Measurements from ENCODE around the gene BCAS2. TPM values are rescaled to one million over a fixed set of nuclear protein-coding genes. Genes with fewer than 3 reads are reported as not detected.

Gene BCAS2
- total and polyA plus RNA-seq, 9 donors = 32.1 to 47.7 (median 36.7) TPM

DNA sequence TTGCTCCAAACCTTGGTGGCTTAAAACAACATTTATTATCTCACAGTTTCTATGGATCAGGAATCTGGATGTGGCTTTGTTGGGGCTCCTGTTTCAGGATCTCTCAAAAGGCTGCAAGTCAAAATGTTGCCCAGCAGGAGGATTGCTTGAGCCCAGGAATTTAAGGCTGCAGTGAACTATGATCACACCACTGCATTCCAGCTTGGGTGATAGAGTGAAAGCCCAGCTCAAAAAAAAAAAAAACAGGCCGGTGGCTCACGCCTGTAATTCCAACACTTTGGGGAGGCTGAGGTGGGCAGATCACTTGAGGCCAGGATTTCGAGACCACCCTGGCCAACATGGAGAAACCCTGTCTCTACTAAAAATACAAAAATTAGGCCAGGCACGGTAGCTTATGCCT lies 30.0 kb downstream of the BCAS2 start:
- intact Hi-C loops (cut with DNase I) = no loop called here
- Histone ChIP-seq H3K4me3 (no peak overlapping the region), H3K27ac (no peak overlapping the region), H3K27me3 (no peaks in the 10 kb centered on the region), H3K36me3 (no peaks in the 10 kb centered on the region), H3K4me1 (ENCODE audit: insufficient read depth) (no peaks in the 10 kb centered on the region), H3K9me3 (no peaks in the 10 kb centered on the region)
- DNase-seq = no peak
- 73 to 83% (median 81%) methylated on average over 4 of the region's 4 CpGs for WGBS, 3 donors
- TF ChIP-seq POLR2A (IDR thresholded peaks at IDR 0.05) = no peak
- TF ChIP-seq EP300 (IDR thresholded peaks at IDR 0.05) = no peak
- TF ChIP-seq CTCF (IDR thresholded peaks at IDR 0.05) = no peak

- H3K4me1 ChIP-seq (ENCODE audit: insufficient read depth) = no peaks in the 10 kb centered on the region
- H3K27me3 ChIP-seq = no peaks in the 10 kb centered on the region
- TF ChIP-seq EP300 (IDR thresholded peaks at IDR 0.05) (no peak), CTCF (IDR thresholded peaks at IDR 0.05) (no peak)
- H3K9me3 ChIP-seq = no peaks in the 10 kb centered on the region
- H3K4me3 ChIP-seq = no peak overlapping the region
- no peaks in the 10 kb centered on the region for H3K36me3 ChIP-seq
- DNase-seq = no peak
- intact Hi-C loops (cut with DNase I) = no loop called here
- 91 to 94% (median 91%) methylated on average over 2 of the region's 2 CpGs for WGBS, 3 donors
- no peak overlapping the region for H3K27ac ChIP-seq
Observed at GRCh38 chr1:114550336-114550735, 31.1 kb downstream of the BCAS2 start.

DNA sequence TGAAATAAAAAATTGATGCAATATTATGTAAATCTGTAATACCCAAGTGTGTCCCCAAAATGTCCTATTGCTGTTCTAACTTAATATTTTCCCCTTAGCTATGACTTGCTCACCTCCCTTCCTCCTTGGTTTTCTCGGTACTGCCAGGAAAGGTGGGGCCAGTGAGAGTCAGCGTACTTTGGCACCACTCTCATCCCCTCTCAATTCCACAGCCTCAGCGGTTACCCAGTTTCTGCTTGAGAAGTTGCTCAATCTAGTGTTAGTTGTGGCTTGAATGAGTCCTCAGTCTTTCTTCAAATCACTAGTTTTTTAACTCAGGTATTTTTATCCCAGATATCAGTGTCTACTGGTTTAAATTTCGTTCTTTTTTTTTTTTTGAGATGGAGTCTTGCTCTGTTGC lies 32.3 kb downstream of the BCAS2 start:
- 76 to 82% (median 79%) methylated on average over 4 of the region's 4 CpGs for WGBS, 3 donors
- DNase-seq = no peak
- intact Hi-C loops (cut with DNase I) = no loop called here
- Histone ChIP-seq H3K27ac (no peak overlapping the region), H3K27me3 (no peaks in the 10 kb centered on the region), H3K4me1 (ENCODE audit: insufficient read depth) (no peaks in the 10 kb centered on the region), H3K4me3 (no peak overlapping the region), H3K9me3 (no peaks in the 10 kb centered on the region), H3K36me3 (no peaks in the 10 kb centered on the region)
- TF ChIP-seq POLR2A (IDR thresholded peaks at IDR 0.05) (no peak), EP300 (IDR thresholded peaks at IDR 0.05) (no peak), CTCF (IDR thresholded peaks at IDR 0.05) (no peak)

DNA sequence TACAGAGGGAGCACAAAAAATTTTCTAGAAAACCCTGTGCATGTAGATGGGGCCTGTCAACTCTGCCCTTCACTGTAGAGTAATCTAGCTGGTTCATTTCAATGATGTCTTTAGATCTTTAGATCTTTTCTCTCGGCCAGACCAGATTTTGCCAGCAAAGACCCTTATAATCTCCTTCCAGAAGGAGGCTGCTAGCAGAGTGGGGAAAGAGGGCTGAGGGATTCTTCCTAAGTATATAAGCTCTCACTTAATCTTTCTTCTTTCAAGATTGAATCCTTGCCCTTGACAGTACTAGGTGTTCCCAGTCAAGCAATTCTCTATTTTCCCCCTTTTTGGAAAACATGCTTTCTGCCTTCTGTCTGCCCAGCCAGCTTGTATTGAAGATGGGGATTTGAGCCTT lies 34.3 kb downstream of the BCAS2 start:
- Histone ChIP-seq H3K4me3 (no peak overlapping the region), H3K9me3 (no peaks in the 10 kb centered on the region), H3K27ac (no peak overlapping the region), H3K36me3 (no peaks in the 10 kb centered on the region), H3K4me1 (ENCODE audit: insufficient read depth) (no peaks in the 10 kb centered on the region), H3K27me3 (no peaks in the 10 kb centered on the region)
- no peak for TF ChIP-seq EP300 (IDR thresholded peaks at IDR 0.05)
- no peak for TF ChIP-seq POLR2A (IDR thresholded peaks at IDR 0.05)
- no peak for TF ChIP-seq CTCF (IDR thresholded peaks at IDR 0.05)
- intact Hi-C loops (cut with DNase I) = no loop called here
- no peak for DNase-seq
- 78 to 90% (median 84%) methylated on average over 1 of the region's 1 CpG for WGBS, 3 donors

DNA sequence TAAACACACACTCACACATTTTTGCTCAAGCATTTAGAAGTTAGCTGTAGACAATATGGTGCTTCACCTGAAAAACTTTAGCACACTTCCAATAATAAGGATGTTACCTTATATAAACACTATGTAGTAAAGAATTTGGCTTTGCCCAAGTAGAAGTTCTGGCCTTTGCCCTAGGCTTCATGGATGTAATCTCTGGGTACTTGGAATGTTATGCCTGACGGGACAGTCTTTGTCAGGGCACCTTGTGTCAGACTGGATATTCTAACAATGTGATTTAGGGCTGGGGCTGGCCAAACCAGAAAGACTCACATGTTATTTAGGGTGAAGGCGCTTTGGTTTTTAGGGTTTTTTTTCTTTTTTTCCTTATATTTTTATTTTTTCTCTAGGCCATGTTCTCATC lies 35.6 kb downstream of the BCAS2 start:
- TF ChIP-seq POLR2A (IDR thresholded peaks at IDR 0.05) = no peak
- no peak for TF ChIP-seq EP300 (IDR thresholded peaks at IDR 0.05)
- TF ChIP-seq CTCF (IDR thresholded peaks at IDR 0.05) = no peak
- H3K27ac ChIP-seq = no peak overlapping the region
- no peaks in the 10 kb centered on the region for H3K27me3 ChIP-seq
- H3K4me1 ChIP-seq (ENCODE audit: insufficient read depth) = no peaks in the 10 kb centered on the region
- intact Hi-C loops (cut with DNase I) = no loop called here
- no peak overlapping the region for H3K4me3 ChIP-seq
- DNase-seq = no peak
- H3K36me3 ChIP-seq = no peaks in the 10 kb centered on the region
- no peaks in the 10 kb centered on the region for H3K9me3 ChIP-seq
- WGBS, 3 donors = 77 to 83% (median 79%) methylated on average over 2 of the region's 2 CpGs
